Urinary bladder (tissue), 4 donors: Measurements from ENCODE around the gene ZBTB42. TPM values are rescaled to one million over a fixed set of nuclear protein-coding genes. Genes with fewer than 3 reads are reported as not detected.
"Not testable (repeated sequence)": the region's sequence is repeated elsewhere in the genome, so short reads cannot be mapped to it uniquely, and the experiment has no call there.

Source experiments
- DNase-seq: peaks from one replicate; pipeline ENCODE4 v3.0.0-alpha.2; 2015; ENCODE audit errors: extremely low spot score
- H3K27ac ChIP-seq: one replicate; pipeline ENCODE4 v1.5.1; 2013; ENCODE audit warnings: low read depth, mild to moderate bottlenecking, moderate library complexity
- H3K36me3 ChIP-seq: one replicate; pipeline ENCODE4 v1.6.1; 2013; ENCODE audit warnings: mild to moderate bottlenecking, moderate library complexity; ENCODE audit not compliant: insufficient read depth
- H3K4me1 ChIP-seq: one replicate; pipeline ENCODE4 v1.6.1; 2013; ENCODE audit warnings: mild to moderate bottlenecking, moderate library complexity; ENCODE audit not compliant: insufficient read depth
- H3K4me3 ChIP-seq: one replicate; pipeline ENCODE4 v1.5.1; 2013; ENCODE audit warnings: low read depth, low read length
- WGBS: extraction: QIAGEN DNeasy Blood & Tissue Kit; methylation state at CpG from one replicate; pipeline ENCODE4 v1.1.7; 2013; 5-methylcytosine and 5-hydroxymethylcytosine counted together
- polyA plus RNA-seq: library from polyadenylated mRNA; stranded (reverse); fragments of 200-250 nt; gene quantifications from one replicate; pipeline ENCODE4 v1.2.3, GENCODE V29; 2013
- total RNA-seq: library from RNA; depleted of rRNA; stranded (reverse); fragments of >200 nt; gene quantifications from one replicate; pipeline ENCODE4 v1.2.3, GENCODE V29; 2014
- donor health status: healthy with polysubstance abuse.
- donor health status: healthy.

ZBTB42 gene
- total and polyA plus RNA-seq, 2 donors: 3.5 to 6.3 TPM

- H3K27ac ChIP-seq: no peak overlapping the region
These were observed 25.4 kb downstream of the ZBTB42 start for GRCh38 chr14:104826189-104826860.

DNA sequence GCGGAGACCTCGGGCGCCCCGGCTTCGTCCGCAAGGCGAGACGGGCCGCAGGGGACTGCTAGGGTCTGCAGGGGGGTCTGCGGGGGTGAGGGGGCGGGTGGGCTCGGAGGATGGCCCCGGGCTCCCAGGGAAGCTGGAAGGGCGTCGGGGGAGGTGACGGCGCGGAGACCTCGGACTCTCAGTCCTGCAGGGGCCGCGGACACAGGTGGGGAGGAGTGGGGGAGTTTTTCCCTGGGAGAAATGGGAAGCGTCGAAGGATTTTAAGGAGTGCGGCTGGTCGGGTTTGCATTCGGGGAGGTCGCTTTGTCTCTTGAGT lies 25.9 kb downstream of the ZBTB42 start:
- no peaks in the 10 kb centered on the region for H3K4me1 ChIP-seq
- DNase-seq: no peak
- H3K27ac ChIP-seq: no peak overlapping the region
- no peaks in the 10 kb centered on the region for H3K36me3 ChIP-seq
- 1% methylated on average over 27 of the region's 27 CpGs for WGBS
- peak overlapping the region; percentile 42 for H3K4me3 ChIP-seq

More at GRCh38 chr14:104826189-104826860, 25.4 kb downstream of the ZBTB42 start:
- no peaks in the 10 kb centered on the region for H3K36me3 ChIP-seq
- no peak for DNase-seq
- under 1% methylated on average over 52 of the region's 54 CpGs for WGBS
- no peaks in the 10 kb centered on the region for H3K4me1 ChIP-seq
- peak overlapping the region; percentile 42 for H3K4me3 ChIP-seq

GRCh38 chr14:104827177-104828055 lies 26.5 kb downstream of the ZBTB42 start:
- H3K4me3 ChIP-seq: peak overlapping the region; percentile 42
- H3K27ac ChIP-seq: no peak overlapping the region

DNA sequence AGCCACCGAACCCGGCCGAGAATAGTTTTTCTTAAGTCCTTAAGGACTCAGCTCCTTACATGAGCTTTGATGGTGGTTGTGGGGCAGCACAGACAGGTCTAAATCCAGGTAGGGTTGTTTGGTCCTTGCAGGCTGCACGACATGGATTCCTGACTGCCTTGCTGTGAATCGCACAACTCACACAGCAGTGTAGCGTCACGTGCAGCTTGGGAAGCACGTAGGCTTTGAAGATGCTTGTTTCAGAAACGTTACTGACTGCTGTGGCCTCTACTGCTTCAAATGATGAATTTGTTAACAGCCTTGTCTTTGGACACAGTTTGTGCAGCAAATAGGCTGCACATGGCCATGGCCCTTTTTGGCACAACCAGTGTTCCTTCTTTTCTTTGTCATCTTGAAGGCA lies 29.9 kb downstream of the ZBTB42 start:
- WGBS: 55% methylated on average over 9 of the region's 9 CpGs
- Histone ChIP-seq H3K27ac (no peak overlapping the region), H3K36me3 (no peaks in the 10 kb centered on the region), H3K4me3 (no peak overlapping the region), H3K4me1 (no peaks in the 10 kb centered on the region)
- DNase-seq: no peak

More at GRCh38 chr14:104827177-104828055, 26.5 kb downstream of the ZBTB42 start:
- WGBS: 9% methylated on average over 39 of the region's 39 CpGs
- Histone ChIP-seq H3K4me1 (no peaks in the 10 kb centered on the region), H3K36me3 (no peaks in the 10 kb centered on the region)
- no peak for DNase-seq

DNA sequence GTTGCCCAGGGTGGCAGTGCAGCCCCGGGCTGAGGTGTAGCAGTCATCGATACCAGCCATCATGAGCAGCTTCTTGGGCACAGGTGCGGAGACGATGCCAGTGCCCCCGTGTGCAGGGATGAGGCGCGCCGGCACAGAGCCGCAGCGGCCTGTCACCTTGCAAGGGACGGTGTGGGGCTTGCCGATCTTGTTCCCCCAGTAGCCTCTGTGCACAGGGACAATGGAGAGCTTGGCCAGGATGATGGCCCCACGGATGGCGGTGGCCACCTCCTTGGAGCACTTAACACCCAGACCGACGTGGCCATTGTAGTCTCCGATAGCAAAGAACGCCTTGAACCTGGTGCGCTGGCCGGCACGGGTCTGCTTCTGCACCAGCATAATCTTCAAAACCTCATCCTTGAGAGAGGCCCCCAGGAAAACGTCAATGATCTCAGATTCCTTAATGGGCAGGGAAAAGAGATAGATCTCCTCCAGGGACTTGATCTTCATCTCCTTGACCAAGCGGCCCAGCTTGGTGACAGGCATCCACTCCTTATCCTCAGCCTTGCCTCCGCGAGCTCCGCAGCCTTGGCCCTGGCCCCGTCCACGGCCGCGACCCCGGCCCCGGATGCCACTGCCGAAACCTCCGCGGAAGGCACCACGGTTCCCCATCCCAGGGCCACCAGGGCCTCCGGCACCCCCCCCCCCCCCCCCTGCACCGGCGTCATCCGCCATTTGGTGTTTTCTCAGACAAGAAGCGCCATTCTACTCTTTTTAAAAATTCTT lies 35.5 kb downstream of the ZBTB42 start:
- H3K4me1 ChIP-seq, H3K36me3 ChIP-seq, DNase-seq, H3K4me3 ChIP-seq, H3K27ac ChIP-seq: not testable (repeated sequence)
- 94% methylated on average over 40 of the region's 41 CpGs for WGBS

DNA sequence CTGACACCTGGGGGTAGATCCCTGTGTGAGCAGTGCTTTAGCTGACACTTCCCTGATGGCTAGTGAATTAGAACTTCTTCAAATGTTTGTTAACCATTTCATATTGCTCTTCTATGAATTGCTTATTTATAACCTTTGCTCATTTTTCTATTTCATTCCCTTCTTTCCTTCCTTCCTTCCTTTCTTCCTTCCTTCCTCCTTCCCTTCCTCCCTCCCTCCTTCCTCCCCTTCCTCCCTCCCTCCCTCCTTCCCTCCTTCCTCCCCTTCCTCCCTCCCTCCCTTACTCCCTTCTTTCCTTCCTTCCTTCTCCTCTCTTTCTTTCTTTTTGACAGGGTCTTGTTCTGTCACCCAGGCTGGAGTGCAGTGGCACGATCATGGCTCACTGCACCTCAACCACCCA lies 40.8 kb downstream of the ZBTB42 start:
- no peak for DNase-seq
- H3K4me3 ChIP-seq: no peak overlapping the region
- WGBS: 79% methylated on average over 1 of the region's 1 CpG
- H3K27ac ChIP-seq: no peak overlapping the region
- H3K36me3 ChIP-seq: no peaks in the 10 kb centered on the region
- H3K4me1 ChIP-seq: no peaks in the 10 kb centered on the region

- 34% methylated on average over 13 of the region's 13 CpGs for WGBS
- Histone ChIP-seq H3K36me3 (no peaks in the 10 kb centered on the region), H3K4me1 (no peaks in the 10 kb centered on the region), H3K27ac (no peak overlapping the region), H3K4me3 (no peak overlapping the region)
- DNase-seq: no peak
These were observed 42.1 kb downstream of the ZBTB42 start for GRCh38 chr14:104843006-104843405.

DNA sequence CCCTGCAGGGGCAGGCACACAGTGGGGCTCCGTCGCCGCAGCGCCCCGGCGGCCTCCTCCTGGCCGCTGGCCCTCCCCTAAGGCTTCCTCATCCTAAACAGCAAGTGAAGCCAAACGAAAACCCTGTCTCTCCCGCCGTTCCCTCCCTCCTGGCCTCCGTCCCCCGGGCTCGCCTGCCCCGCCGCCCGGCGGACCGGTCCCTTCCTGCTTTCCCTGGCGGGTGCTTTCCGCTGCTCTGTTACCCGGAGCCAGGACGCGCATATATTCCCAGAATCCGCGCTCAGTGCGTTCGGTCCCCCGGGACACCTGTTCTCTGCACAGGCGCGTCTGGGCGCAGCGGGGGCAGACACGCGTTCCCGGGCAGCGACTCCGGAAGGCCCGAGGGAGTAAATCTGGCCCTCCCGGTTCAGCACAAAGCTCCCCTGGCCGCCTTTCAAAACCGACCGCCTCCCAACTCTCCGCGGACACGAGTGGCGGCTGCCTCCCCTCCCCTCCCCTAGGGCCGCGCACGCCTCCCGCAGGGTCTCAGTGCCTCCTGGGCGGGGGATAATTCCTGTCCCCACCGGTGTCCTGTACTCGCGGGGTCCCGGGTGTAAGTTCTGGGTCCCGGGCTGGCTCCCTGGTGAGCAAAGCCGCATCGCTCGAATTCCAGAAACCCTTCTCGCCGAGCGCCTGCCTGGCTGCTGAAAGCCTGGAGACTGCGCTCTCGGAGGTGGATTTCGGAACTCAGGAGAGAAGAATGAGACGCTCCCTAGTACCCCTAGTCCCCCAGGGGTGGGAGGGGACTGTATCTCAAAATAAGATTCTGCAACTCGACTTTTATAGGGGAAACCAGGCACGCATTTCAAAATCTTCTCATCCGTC lies 42.8 kb downstream of the ZBTB42 start:
- H3K4me3 ChIP-seq: peak overlapping the region; percentile 15
- DNase-seq: no peak
- H3K36me3 ChIP-seq: no peaks in the 10 kb centered on the region
- H3K4me1 ChIP-seq: no peaks in the 10 kb centered on the region
- no peak overlapping the region for H3K27ac ChIP-seq
- WGBS: under 1% methylated on average over 69 of the region's 69 CpGs

- no peaks in the 10 kb centered on the region for H3K4me1 ChIP-seq
- WGBS: 7% methylated on average over 27 of the region's 27 CpGs
- H3K36me3 ChIP-seq: no peaks in the 10 kb centered on the region
- H3K27ac ChIP-seq: no peak overlapping the region
- no peak for DNase-seq
- peak overlapping the region; percentile 15 for H3K4me3 ChIP-seq
These were observed 43.6 kb downstream of the ZBTB42 start for GRCh38 chr14:104844306-104845032.

GRCh38 chr14:104845033-104845666 lies 44.2 kb downstream of the ZBTB42 start:
- Histone ChIP-seq H3K27ac (no peak overlapping the region), H3K36me3 (no peaks in the 10 kb centered on the region), H3K4me1 (no peaks in the 10 kb centered on the region), H3K4me3 (no peak overlapping the region)
- 88% methylated on average over 4 of the region's 4 CpGs for WGBS
- no peak for DNase-seq

DNA sequence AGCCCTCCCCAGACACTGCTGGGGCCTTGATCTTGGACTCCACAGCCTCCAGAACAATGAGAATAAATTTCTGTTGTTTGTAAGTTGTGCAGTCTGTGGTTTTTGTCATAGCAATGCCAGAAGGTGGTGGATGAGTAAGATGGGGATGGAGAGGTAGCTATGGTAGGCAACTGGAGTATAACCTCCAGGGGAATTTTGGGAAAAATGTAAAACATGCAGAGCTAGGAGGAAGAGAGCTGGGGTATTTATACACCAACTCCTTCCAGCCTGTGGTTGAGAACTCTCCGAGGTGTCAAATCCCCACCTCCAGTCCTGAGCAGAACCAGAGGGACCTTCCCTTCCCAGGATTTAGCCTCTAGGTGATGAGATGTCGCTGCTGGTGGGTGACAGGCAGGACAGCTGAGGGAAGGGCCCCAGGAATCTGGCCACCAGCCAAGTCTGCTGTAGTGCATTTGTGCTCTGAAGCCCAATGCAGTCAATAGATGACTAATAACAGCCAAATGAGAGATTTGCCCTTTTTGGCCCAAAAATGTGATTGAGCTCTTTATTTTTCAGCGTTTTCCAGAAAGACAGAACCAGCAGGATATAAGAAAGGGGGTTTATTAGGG lies 45.0 kb downstream of the ZBTB42 start:
- 82% methylated on average over 3 of the region's 3 CpGs for WGBS
- no peak for DNase-seq
- Histone ChIP-seq H3K27ac (no peak overlapping the region), H3K4me1 (no peaks in the 10 kb centered on the region), H3K36me3 (no peaks in the 10 kb centered on the region), H3K4me3 (no peak overlapping the region)

DNA sequence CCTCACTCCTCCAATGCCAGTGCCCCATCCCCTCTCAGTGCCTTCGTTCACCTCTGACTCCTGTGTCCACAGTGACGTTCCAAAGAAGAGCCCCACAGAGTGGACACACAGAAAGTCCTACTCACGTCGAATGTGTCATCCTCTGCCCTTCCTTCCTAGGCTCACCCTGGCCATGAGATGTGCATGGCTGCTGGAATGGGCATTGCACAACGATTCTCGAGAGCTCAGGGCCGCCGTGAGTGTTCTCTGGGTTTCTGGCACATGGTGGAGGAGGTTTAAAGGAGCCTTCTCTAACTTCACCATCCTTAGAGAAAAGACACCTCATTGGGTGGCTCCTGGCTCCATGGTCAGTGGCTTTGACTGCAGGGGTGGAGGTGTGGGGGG lies 51.4 kb downstream of the ZBTB42 start:
- Histone ChIP-seq H3K36me3 (no peaks in the 10 kb centered on the region), H3K4me3 (no peak overlapping the region), H3K4me1 (no peaks in the 10 kb centered on the region), H3K27ac (no peak overlapping the region)
- 59% methylated on average over 8 of the region's 8 CpGs for WGBS
- DNase-seq: no peak
